ENCODE results near the gene NUP43. TPM values are rescaled to one million over a fixed set of nuclear protein-coding genes. Genes with fewer than 3 reads are reported as not detected.

Gene NUP43
- total and polyA plus RNA-seq, 12 donors = 10.0 to 34.3 (median 29.5) TPM

Other genes with a start within 250 kb of the NUP43 start
- 10 to 100 TPM; 15.2 to 22.0 (median 18.1) TPM for gene PPIL4, start 200.5 kb downstream of the NUP43 start, total RNA-seq
- gene PPIL4, start 200.5 kb downstream of the NUP43 start, polyA plus RNA-seq = 10 to 100 TPM in 1 of 2 donors, 1 to 10 TPM in 1; 9.4 to 15.1 TPM
- 10 to 100 TPM; 48.6 to 59.3 (median 55.7) TPM for gene GINM1, start 180.2 kb downstream of the NUP43 start, total RNA-seq
- 10 to 100 TPM; 26.8 to 46.1 TPM for gene GINM1, start 180.2 kb downstream of the NUP43 start, polyA plus RNA-seq
- 10 to 100 TPM in 8 of 10 donors, 1 to 10 TPM in 2; 9.4 to 14.2 (median 12.0) TPM for gene KATNA1, start 97.8 kb downstream of the NUP43 start, total RNA-seq
- gene KATNA1, start 97.8 kb downstream of the NUP43 start, polyA plus RNA-seq = 10 to 100 TPM in 1 of 2 donors, 1 to 10 TPM in 1; 6.8 to 13.3 TPM
- gene LATS1, start 28.4 kb downstream of the NUP43 start, total RNA-seq = 10 to 100 TPM; 10.5 to 16.9 (median 13.8) TPM
- 10 to 100 TPM in 1 of 2 donors, 1 to 10 TPM in 1; 2.9 to 10.0 TPM for gene LATS1, start 28.4 kb downstream of the NUP43 start, polyA plus RNA-seq
- 100 to 1,000 TPM; 133 to 178 (median 151) TPM for gene PCMT1, start 3.2 kb upstream of the NUP43 start, total RNA-seq
- gene PCMT1, start 3.2 kb upstream of the NUP43 start, polyA plus RNA-seq = 100 to 1,000 TPM in 1 of 2 donors, 10 to 100 TPM in 1; 33.3 to 166 TPM
- gene LRP11, start 117.8 kb upstream of the NUP43 start, total RNA-seq = 10 to 100 TPM in 9 of 10 donors, 1 to 10 TPM in 1; 7.6 to 21.0 (median 15.3) TPM
- gene LRP11, start 117.8 kb upstream of the NUP43 start, polyA plus RNA-seq = 1 to 10 TPM in 1 of 2 donors, under 1 TPM in 1; 0.51 to 5.2 TPM
- 1 to 10 TPM in 1 of 10 donors, under 1 TPM in 6, not detected in 3; 0.15 to 1.4 (median 0.48) TPM for gene RAET1E, start 151.6 kb upstream of the NUP43 start, total RNA-seq
- gene RAET1E, start 151.6 kb upstream of the NUP43 start, polyA plus RNA-seq = under 1 TPM; 0.29 to 0.33 TPM
- gene RAET1G, start 176.6 kb upstream of the NUP43 start, total RNA-seq = under 1 TPM in 3 of 10 donors, not detected in 7; 0.21 to 0.37 (median 0.36) TPM
- gene RAET1G, start 176.6 kb upstream of the NUP43 start, polyA plus RNA-seq = under 1 TPM in 1 of 2 donors, not detected in 1; 0.32 TPM
- 1 to 10 TPM in 5 of 10 donors, under 1 TPM in 5; 0.46 to 2.4 (median 1.0) TPM for gene ULBP2, start 195.5 kb upstream of the NUP43 start, total RNA-seq
- gene ULBP2, start 195.5 kb upstream of the NUP43 start, polyA plus RNA-seq = 1 to 10 TPM in 1 of 2 donors, not detected in 1; 2.7 TPM
- gene ULBP1, start 217.4 kb upstream of the NUP43 start, total RNA-seq = under 1 TPM; 0.13 to 0.46 (median 0.23) TPM
- gene ULBP1, start 217.4 kb upstream of the NUP43 start, polyA plus RNA-seq = under 1 TPM; 0.07 to 0.32 TPM

All from heart right ventricle (tissue), 12 donors.